Cardiac septum (tissue), 1 donor: ENCODE data around the gene ADAMTS2. TPM values are rescaled to one million over a fixed set of nuclear protein-coding genes. Genes with fewer than 3 reads are reported as not detected.

Experiments
- DNase-seq: peaks from one replicate; pipeline ENCODE4 v3.0.0-alpha.2; 2020; ENCODE audit warnings: low spot score
- intact Hi-C: fragments of 100-400 bp; cut with DNase I; formaldehyde crosslinking; loops from one replicate; pipeline ENCODE4 v1.14.0; 2022
- total RNA-seq: library from RNA; stranded (reverse); fragmentation: NEBNext Ultra II Directional; extraction: Animal tissue kit (Norgen Biotek cat#: 25700); gene quantifications from one replicate; pipeline ENCODE4 v1.2.1, GENCODE V29; 2021
- donor health status: DM: no; HTN: no; CAD: no.

The ADAMTS2 gene
- total RNA-seq, 1 donor from 2014 or later = 5.9 TPM

- DNase-seq = no peak
- intact Hi-C loops = loop anchor here (10.0 kb wide), 1 partner anchor 148 kb away; no protein-coding TSS in a partner anchor
Measured at GRCh38 chr5:179346401-179346800, 1.1 kb upstream of the ADAMTS2 start.

DNA sequence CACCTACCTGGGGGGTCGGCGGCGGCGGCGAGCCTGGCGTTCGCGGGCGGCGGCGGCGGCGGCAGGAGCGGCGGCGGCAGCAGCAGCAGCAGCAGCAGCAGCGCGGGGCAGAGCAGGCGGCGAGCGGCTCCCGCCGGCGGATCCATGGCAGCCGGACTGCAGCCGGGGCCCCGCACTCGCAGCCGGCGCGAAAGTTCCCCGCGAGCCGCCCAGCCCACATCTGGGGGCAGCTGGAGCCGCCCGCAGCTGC lies 153 bp downstream of the ADAMTS2 start:
- intact Hi-C loops = loop anchor here (2.0 to 10.0 kb wide), 2 partner anchors 150 to 178 kb away; no protein-coding TSS in a partner anchor
- DNase-seq = no peak

DNA sequence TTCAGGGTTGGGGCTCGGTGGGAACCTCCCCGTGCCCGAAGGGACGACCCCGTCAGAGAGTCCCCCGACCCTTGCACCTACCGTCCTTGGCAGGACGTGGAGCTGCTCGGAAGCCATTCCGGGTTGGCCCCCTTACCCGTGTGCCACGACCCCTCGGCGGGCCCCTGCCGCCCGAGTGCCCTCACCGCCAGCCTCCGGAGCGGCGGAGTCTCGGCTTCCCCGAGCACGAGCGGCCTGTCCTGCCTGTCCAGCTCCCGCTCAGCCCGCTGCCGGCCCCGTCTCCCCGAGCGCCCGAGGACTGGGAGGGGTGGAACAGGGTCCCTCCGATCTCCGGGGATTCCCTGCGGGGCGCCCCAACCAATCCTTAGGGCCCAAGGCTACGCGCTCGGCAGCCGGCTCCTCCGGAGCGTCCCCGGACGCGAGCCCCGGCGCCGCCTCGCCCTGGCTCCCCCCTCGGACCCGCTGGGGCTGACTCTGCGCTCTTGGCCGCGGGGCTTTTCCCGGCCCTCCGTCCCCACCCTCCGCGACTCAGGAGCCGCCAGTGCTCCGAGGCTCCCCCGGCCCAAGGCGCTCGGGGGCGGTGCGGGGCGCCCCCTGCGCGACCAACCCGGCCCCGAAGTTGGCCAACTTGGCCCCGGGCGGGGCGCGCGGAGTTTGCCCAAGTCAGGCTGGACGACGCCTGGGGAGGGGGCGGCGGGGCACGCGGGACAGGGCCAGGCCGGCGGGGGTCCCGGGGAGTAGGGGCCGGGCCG lies 654 bp downstream of the ADAMTS2 start:
- no peak for DNase-seq
- intact Hi-C loops = loop anchor here (2.0 to 10.0 kb wide), 3 partner anchors 77 to 178 kb away; no protein-coding TSS in a partner anchor

DNA sequence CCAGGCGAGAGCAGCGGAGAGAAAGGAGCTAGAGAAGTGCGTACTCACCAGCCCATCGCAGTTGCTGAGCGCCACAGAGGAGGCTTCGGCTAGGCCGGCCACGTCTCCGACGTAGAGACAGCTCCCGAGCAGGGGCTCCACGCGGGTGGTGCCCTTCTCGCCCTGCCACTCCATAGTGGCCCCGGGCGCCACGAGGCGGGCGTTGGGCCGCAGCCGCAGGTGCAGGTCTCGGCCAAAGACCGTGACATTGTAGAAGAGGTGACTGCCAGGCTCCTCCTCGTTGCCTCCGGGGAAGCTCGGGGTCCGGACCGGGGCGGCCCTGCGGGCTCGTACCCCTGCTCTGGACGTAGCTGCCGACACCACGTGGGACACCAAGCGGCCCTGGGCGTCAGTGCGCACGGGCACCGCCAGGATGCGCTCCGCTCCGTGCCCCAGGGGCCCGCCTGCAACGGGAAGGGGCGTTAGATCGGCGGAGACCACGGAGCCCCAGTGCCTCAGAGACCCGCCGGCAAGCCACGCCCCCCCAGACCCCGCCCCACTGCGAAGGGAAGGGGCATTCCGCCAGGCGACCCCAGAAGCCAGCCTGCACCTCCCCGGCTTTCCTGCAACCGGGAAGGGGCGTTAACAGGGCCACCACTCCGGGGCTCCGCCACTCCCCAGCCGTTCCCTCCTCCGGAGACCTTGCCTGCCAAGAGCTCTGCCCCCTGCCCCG lies 1.4 kb downstream of the ADAMTS2 start:
- DNase-seq = no peak
- intact Hi-C loops = loop anchor here (2.0 to 10.0 kb wide), 3 partner anchors 77 to 177 kb away; no protein-coding TSS in a partner anchor

GRCh38 chr5:179343021-179343718 lies 2.1 kb downstream of the ADAMTS2 start:
- intact Hi-C loops = loop anchor here (5.0 to 10.0 kb wide), 2 partner anchors 76 to 152 kb away; no protein-coding TSS in a partner anchor
- DNase-seq = no peak

DNA sequence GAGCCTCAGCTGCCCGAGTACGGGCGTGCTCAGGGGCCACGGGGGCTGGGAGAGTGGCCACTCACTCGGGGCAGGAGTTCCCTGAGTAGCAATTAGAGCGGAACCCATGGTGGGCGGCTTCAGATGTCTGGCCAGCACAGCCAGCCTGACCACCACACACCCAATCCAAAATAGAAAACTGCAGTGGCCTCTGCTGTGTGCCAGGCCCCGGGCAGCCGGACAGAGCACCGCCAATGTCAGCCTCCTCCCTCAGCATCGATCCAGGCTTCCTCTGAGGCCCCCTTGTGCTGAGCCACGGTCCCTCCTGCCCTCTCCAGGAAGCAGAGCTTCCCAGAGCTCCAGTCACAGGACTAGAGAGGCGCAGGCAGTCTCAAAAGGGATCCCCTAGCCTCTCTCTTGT lies 2.7 kb downstream of the ADAMTS2 start:
- intact Hi-C loops = loop anchor here (5.0 to 10.0 kb wide), 2 partner anchors 75 to 152 kb away; no protein-coding TSS in a partner anchor
- no peak for DNase-seq

- intact Hi-C loops = loop anchor here (5.0 to 10.0 kb wide), 2 partner anchors 73 to 154 kb away; no protein-coding TSS in a partner anchor
Measured at GRCh38 chr5:179340465-179340864, 4.8 kb downstream of the ADAMTS2 start.

GRCh38 chr5:179339996-179340395 lies 5.3 kb downstream of the ADAMTS2 start:
- intact Hi-C loops = loop anchor here (5.0 to 10.0 kb wide), 2 partner anchors 73 to 155 kb away; no protein-coding TSS in a partner anchor
- no peak for DNase-seq

More at GRCh38 chr5:179340465-179340864, 4.8 kb downstream of the ADAMTS2 start:
- DNase-seq = no peak

- intact Hi-C loops = no loop called here
- DNase-seq = no peak
Measured at GRCh38 chr5:179339081-179339480, 6.2 kb downstream of the ADAMTS2 start.

DNA sequence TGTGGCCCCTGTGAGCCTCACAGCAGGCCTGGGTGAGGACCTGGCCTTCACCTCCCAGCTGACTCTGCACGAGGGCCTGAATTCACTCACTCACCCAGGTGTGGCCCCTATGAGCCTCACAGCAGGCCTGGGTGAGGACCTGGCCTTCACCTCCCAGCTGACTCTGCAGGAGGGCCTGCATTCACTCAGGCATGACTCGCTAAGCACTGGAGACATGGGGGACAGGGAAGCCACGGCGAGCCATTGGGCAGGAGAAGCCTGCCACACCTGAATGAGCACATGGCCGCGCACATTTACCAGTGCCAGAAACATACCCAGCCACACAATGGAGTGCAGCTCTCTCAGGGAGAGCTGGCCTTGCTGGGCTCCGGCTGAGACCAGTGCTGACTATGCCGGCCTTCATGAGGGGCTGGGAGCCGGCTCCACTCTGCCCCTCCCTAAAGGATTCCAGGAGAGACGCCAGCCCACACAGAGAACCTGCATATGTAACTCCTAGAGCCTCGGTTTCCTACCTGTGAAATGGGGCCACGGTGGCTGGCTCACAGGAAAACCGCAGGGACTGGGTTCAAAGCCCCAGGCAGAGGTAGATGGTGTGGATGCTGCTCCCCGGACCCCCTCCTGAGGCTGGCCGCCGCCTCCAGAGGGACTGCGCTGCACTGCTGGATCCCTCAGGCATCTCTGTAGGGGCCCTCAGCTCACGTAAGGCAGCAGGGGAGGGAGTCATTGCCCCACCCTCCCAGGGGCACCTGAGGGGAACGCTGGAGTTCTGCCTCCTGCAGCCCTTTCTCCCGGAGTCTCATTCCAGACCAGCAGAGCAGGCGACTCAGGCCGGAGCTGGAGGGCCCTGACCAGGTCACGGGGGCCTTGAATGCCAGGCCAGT lies 7.2 kb downstream of the ADAMTS2 start:
- no peak for DNase-seq
- intact Hi-C loops = no loop called here

DNA sequence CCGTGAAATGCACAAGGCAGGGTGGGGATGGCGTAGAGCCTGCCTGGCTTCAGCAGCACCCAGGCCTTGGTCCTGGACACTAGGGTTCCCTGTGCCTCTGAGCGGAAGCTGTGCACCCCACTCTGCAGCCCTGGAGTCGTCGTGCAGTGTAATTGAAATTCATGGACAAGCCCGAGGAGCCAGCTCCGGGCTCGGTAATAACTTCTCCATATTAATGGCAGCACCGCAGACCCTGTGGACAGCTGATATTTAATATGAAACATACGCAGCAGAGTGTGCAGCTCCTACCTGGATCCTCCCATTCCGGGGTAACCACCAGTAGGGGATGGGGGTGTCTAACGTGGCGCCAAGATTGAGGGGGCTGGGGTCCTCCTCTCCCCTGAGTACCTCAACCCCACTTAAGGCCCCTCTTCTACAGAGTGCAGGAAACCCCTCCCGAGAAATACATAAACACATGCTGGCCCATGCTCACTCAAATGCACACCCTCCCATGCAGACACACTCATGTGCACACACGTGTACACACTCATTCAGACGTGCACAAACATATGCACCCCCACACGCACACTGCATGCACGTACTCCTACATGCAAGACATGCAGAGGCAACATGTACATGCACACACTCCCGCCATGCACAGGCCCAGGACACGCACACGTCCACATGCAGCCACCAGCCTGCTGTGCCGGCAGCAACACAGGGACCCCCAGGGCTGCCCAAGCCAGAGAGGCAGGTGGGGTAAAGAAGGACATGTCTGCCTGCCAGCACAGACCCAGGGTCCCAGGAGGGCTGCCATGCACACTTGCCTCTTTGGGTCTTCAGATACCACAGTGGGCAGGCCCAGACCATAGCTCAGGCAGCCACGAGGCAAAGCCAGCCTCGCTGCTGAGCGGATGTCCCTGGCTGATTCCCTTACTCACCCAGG lies 8.1 kb downstream of the ADAMTS2 start:
- intact Hi-C loops = no loop called here
- no peak for DNase-seq

DNA sequence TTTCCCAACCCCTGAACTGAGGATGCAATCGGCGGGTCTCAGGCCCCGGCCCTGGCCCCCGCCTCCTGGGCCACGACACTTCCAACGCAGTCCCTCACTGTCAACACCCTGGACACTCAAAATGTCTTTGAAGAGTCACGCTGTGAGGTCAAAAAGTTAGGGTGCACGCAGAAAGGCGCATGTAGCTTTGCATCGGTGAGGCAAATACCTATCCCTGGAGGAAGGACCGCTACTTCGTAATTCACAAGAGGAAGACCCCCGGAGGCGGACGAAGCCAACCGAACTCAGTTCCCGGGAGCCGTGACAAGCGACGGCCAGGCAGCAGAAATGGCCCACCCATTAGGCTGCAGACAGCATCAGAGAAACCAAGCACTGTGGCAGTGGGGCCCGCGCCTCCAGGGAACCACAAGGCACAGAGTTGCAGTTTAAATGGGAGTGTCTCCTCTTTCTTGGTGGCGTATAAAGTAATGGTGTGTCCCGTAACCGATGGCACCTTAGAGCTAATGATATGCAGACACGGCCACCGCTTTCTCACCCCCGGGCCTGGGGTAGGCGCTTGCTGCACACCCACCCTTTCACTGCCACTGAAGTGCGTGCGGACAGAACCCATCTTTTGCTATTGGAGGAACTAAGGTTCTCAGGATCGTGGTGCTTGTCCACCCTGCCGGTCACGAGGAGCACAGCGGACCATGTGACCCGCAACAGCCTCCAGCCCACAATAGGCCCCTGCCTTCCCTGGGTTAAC lies 9.0 kb downstream of the ADAMTS2 start:
- DNase-seq = no peak
- intact Hi-C loops = no loop called here

- no peak for DNase-seq
- intact Hi-C loops = no loop called here
Measured at GRCh38 chr5:179333796-179334761, 11.2 kb downstream of the ADAMTS2 start.

GRCh38 chr5:179332741-179333290 lies 12.4 kb downstream of the ADAMTS2 start:
- intact Hi-C loops = no loop called here
- no peak for DNase-seq

DNA sequence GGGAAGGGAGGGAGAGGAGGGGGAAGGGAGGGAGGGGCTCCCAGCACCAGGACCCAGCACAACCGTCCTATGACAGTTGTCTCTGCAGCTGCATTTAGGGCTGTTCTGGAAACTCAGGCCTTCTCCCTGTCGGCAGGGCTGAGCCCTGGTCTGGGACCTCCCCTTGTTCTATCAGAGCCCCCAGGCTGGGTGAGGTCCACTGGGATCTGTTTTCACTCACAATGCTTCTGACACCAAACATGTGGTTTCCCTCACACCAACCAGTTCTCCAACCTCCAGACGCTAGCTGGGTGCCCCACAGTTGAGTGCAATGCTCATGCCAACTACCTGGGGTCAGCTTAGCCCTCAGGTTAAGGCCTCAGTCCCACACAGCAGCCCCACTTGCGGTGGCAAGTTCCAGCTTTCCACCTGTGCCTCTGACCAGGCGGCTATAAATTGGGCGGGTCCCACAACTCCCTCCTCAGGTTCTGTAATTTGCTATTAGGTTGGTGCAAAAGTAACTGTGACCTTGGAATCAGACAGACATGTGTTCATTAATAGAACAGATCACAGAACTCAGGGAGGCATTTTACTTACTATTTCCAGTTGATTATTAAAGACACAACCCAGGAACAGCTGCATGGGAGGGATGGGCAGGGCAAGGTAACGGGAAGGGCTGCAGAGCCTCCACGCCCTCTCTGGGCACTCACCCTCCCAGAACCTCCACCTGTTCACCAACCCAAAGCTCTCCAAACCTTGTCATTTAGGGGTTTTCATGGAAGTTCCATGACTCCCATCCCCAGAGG lies 13.5 kb downstream of the ADAMTS2 start:
- intact Hi-C loops = no loop called here

More for the DNA sequence above, 13.5 kb downstream of the ADAMTS2 start:
- DNase-seq = no peak
